ENCODE measurements around the gene P4HTM. TPM values are rescaled to one million over a fixed set of nuclear protein-coding genes. Genes with fewer than 3 reads are reported as not detected.

Gene P4HTM
- total RNA-seq, 2 experiments from 2014 or later: 45.3 to 47.6 TPM

DNA sequence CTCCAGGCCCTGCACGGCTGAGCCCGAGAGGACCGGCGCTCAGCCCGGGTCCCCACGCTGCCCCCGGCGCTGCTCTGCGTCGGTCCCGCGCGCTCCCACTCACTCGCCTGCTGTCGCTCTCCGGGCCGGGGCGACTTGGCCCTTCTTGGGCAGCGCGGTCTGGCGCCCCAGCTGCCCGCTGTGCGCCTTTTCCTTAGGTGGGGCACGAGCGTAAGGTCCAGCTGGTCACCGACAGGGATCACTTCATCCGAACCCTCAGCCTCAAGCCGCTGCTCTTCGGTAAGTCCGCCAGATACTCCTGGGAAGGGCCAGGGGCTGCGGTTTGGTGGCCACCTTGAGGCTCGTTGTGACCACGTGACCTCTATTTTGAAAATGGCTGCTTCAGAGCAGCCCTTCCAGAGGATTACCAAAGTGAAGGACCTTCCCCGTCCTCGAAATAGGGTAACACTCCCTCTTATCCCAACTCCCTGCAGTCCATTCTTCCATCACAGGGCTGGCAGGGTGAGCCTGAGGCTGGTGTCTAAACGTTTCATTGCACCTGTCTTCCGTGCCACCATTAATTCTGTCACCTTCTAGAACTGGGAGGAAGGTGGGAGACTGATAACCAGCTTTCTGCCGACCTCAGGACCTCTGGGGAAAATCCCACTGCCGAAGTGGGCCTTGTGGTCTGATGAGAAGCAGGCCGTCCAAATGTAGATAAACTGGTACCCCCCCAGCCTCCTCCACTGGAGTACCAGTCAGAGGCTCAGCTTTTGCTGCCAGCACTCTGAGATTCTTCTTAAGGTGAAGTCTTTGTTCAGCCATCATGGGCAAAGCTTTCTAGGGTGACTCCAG, 812 bp downstream of the P4HTM start:
- Mint-ChIP-seq H3K4me3 (peak overlapping the region; percentile 91), H3K4me1 (peaks cover 58% of the 10 kb centered on the region), H3K9me3 (no peaks in the 10 kb centered on the region), H3K36me3 (ENCODE audit: low read depth) (peaks cover 21% of the 10 kb centered on the region), H3K27ac (peak overlapping the region; percentile 95), H3K27me3 (no peaks in the 10 kb centered on the region)
- ChIA-PET POLR2A (interaction anchor here (0.7 to 1.3 kb wide), 2 partner anchors 17 to 31 kb away, joined by 3 to 5 read pairs; partner anchors contain the start of gene NDUFAF3), CTCF (interaction anchor here (1.8 to 3.5 kb wide), 4 partner anchors 13 to 31 kb away, joined by 4 to 23 read pairs (median 10); partner anchors contain the start of genes NDUFAF3 and WDR6)
- peak; percentile 48 for DNase-seq

GRCh38 chr3:48991851-48992545, 2.0 kb downstream of the P4HTM start:
- H3K27me3 Mint-ChIP-seq: no peaks in the 10 kb centered on the region
- no peak for DNase-seq
- peak overlapping the region; percentile 91 for H3K4me3 Mint-ChIP-seq
- peak overlapping the region; percentile 75 for H3K27ac Mint-ChIP-seq
- peaks cover 54% of the 10 kb centered on the region for H3K4me1 Mint-ChIP-seq
- H3K36me3 Mint-ChIP-seq (ENCODE audit: low read depth): peaks cover 21% of the 10 kb centered on the region
- CTCF ChIA-PET: interaction anchor here (1.8 to 3.5 kb wide), 3 partner anchors 12 to 30 kb away, joined by 4 to 23 read pairs (median 14); partner anchors contain the start of genes NDUFAF3 and WDR6
- H3K9me3 Mint-ChIP-seq: no peaks in the 10 kb centered on the region
- POLR2A ChIA-PET: interaction anchor here (0.5 to 1.3 kb wide), 2 partner anchors 30 to 100 kb away, joined by 5 read pairs; partner anchors contain the start of gene NDUFAF3

- H3K4me1 Mint-ChIP-seq: peaks cover 45% of the 10 kb centered on the region
- no peak overlapping the region for H3K4me3 Mint-ChIP-seq
- no peaks in the 10 kb centered on the region for H3K9me3 Mint-ChIP-seq
- H3K27ac Mint-ChIP-seq: no peak overlapping the region
- ChIA-PET CTCF (interaction anchor here (0.6 to 2.3 kb wide), 2 partner anchors 13 to 83 kb away, joined by 3 to 8 read pairs; partner anchors contain the start of gene WDR6), POLR2A (no interaction called here)
- peaks cover 19% of the 10 kb centered on the region for H3K36me3 Mint-ChIP-seq (ENCODE audit: low read depth)
- no peak for DNase-seq
- H3K27me3 Mint-ChIP-seq: no peaks in the 10 kb centered on the region
Measured at GRCh38 chr3:48993834-48994233, 3.8 kb downstream of the P4HTM start.

DNA sequence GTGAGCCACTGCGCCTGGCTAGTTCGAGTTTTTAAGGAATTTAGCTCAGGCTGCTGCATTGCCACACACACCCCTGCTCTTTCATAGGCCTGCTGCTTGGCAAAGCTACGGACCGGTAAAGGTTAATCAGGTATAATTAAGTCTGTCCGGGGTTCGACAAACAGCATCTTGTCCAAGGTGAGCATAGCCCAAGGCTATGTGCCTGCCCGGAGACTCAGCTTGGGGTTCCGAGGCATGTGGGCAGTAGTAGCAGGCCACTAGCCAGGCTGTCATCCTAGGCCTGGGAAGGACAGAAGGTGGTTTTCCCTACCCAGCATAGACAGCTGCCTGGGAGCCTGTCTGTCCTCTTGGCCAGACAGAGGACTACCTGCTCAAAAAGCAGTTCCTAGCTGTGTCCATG, 6.6 kb downstream of the P4HTM start:
- Mint-ChIP-seq H3K27me3 (no peaks in the 10 kb centered on the region), H3K27ac (no peak overlapping the region), H3K4me3 (no peak overlapping the region), H3K36me3 (ENCODE audit: low read depth) (peaks cover 13% of the 10 kb centered on the region), H3K4me1 (peaks cover 25% of the 10 kb centered on the region), H3K9me3 (no peaks in the 10 kb centered on the region)
- POLR2A ChIA-PET: interaction anchor here (0.5 kb wide), 1 partner anchor 179 kb away, joined by 3 read pairs; no protein-coding TSS in a partner anchor
- CTCF ChIA-PET: interaction anchor here (1.2 to 1.6 kb wide), 2 partner anchors 9 to 10 kb away, joined by 5 to 7 read pairs; partner anchors contain the start of gene WDR6
- no peak for DNase-seq

DNA sequence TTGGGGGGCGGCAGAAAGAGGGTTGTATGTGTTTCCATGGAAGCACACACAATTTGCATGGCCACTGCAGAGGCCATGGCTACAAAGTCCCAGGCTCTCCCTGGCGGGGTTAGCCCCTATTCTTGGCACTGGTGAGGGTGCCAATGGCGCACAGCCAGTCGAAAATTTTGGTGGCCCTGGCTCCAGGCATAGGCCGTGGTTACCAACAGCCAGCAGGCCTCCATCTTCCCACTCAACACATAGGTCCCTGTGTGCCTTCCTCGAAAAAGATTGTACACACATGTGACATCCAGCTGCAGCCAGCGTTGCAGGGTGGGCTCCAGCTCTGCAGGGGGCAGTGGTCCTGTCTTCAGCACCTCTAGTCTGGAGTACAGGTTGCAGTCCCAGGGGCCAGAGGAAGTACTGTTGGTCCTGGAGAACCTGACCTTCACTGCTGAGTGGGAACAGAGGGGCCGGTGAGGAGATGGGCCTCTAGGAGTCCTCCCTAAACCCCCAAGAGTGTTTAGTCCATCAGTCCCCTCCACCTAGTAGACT, 7.1 kb downstream of the P4HTM start:
- H3K36me3 Mint-ChIP-seq (ENCODE audit: low read depth): peaks cover 8% of the 10 kb centered on the region
- H3K27me3 Mint-ChIP-seq: no peaks in the 10 kb centered on the region
- ChIA-PET CTCF (interaction anchor here (1.2 to 1.6 kb wide), 2 partner anchors 9 to 10 kb away, joined by 5 to 7 read pairs; partner anchors contain the start of gene WDR6), POLR2A (no interaction called here)
- H3K27ac Mint-ChIP-seq: no peak overlapping the region
- no peaks in the 10 kb centered on the region for H3K9me3 Mint-ChIP-seq
- DNase-seq: no peak
- no peak overlapping the region for H3K4me3 Mint-ChIP-seq
- peaks cover 23% of the 10 kb centered on the region for H3K4me1 Mint-ChIP-seq

DNA sequence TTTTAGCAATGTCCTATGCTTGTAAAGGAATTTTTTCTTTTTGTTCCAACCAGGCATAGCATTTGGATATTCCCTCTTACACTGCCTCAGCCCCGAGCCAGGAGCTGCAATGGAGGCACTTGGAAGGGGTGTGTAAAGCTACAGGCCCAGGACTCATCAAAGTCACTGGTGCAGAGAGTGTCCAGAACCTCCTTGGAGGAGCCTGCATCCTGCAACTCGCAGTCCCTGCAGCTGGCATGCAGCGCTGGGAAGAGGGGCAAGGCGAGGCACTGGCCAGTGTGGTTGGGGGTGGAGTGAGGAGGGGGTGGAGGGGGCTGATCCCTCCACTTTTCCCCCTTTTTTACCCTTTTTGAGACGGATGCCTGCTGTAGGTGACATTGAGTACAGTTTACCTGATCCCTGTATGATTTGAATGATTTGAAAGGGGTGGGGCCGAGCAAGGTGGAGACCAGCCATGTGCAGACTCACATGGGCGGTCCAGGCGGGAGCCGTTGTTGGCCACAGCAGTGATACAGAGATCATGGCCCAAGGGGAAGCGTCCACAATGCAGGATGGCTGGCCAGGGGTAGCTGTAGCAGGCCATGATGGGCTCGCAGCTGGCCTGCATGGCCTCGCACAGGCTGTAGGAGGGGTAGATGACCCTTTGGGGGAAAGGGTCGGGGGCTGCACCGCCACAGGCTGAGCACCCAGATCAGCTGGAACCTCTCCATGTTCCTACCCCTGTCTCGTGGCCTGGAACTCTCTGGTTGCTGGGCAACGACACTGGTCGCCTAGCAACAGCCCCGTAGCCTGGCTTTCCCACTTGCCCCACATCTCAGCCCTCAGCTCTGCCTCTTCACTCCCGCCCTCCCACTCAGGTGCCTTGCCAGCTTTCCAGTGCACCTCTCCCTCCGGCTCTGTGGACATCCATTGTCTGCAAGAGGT, 7.9 kb downstream of the P4HTM start:
- ChIA-PET POLR2A (no interaction called here), CTCF (interaction anchor here (0.5 kb wide), 1 partner anchor 482 kb away, joined by 4 read pairs; no protein-coding TSS in a partner anchor)
- H3K4me1 Mint-ChIP-seq: peaks cover 29% of the 10 kb centered on the region
- no peak for DNase-seq
- no peak overlapping the region for H3K27ac Mint-ChIP-seq
- no peaks in the 10 kb centered on the region for H3K9me3 Mint-ChIP-seq
- H3K27me3 Mint-ChIP-seq: no peaks in the 10 kb centered on the region
- H3K4me3 Mint-ChIP-seq: no peak overlapping the region
- H3K36me3 Mint-ChIP-seq (ENCODE audit: low read depth): peaks cover 8% of the 10 kb centered on the region

GRCh38 chr3:48999085-48999858, 9.2 kb downstream of the P4HTM start:
- DNase-seq: no peak
- CTCF ChIA-PET: interaction anchor here (0.6 kb wide), 1 partner anchor 964 kb away, joined by 3 read pairs; no protein-coding TSS in a partner anchor
- peak overlapping the region; percentile 72 for H3K27ac Mint-ChIP-seq
- H3K27me3 Mint-ChIP-seq: no peaks in the 10 kb centered on the region
- H3K4me3 Mint-ChIP-seq: no peak overlapping the region
- peaks cover 18% of the 10 kb centered on the region for H3K4me1 Mint-ChIP-seq
- H3K36me3 Mint-ChIP-seq (ENCODE audit: low read depth): peaks cover 6% of the 10 kb centered on the region
- POLR2A ChIA-PET: no interaction called here
- H3K9me3 Mint-ChIP-seq: no peaks in the 10 kb centered on the region

- ChIA-PET CTCF (interaction anchor here (0.6 to 1.6 kb wide), 4 partner anchors 21 to 131 kb away, joined by 3 to 4 read pairs (median 4); partner anchors contain the start of genes ARIH2 and NDUFAF3), POLR2A (no interaction called here)
- Mint-ChIP-seq H3K9me3 (no peaks in the 10 kb centered on the region), H3K27me3 (no peaks in the 10 kb centered on the region), H3K36me3 (ENCODE audit: low read depth) (no peaks in the 10 kb centered on the region), H3K4me1 (peaks cover 10% of the 10 kb centered on the region), H3K27ac (no peak overlapping the region), H3K4me3 (no peak overlapping the region)
- no peak for DNase-seq
Measured at GRCh38 chr3:49001155-49001554, 11.1 kb downstream of the P4HTM start.

DNA sequence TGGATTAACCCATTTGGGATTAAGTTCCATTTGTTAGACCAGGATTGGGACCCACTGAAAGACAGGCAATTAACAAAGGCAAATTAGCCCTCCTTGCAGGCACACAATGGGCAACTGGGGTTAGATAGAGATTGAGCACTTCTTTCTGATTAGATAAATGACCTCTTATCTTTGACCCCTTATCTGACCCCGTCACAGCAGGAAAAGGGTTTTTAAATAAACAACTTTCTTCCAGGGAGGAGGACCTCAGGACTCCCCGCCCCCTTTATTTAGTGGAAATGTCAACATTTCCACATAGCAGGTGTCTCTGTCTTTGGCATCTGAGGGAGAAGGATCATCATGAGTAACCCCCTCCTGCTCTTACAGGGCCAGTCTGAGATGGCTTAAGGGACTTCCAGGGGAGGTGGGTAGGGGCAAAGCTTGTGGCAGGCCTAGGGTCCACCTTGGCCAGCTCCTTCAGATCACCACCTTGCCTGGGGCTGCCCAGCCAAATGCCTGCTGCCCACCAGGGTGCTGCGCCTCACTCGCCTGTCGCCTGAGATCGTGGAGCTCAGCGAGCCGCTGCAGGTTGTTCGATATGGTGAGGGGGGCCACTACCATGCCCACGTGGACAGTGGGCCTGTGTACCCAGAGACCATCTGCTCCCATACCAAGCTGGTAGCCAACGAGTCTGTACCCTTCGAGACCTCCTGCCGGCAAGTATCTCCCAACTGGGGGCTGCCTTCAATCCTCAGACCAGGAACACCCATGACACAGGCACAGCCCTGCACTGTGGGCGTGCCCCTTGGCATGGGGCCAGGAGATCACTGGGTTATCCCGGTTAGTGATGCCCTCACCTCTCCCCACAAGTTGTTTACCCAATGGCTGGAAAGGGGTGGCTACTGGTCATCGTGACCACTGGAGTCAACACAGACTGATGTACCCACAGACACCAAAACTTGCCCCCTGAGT, 14.6 kb downstream of the P4HTM start:
- H3K4me3 Mint-ChIP-seq: no peak overlapping the region
- POLR2A ChIA-PET: no interaction called here

GRCh38 chr3:49005303-49005680, 15.3 kb downstream of the P4HTM start:
- Mint-ChIP-seq H3K4me1 (peaks cover 38% of the 10 kb centered on the region), H3K9me3 (no peaks in the 10 kb centered on the region), H3K4me3 (no peak overlapping the region), H3K27ac (no peak overlapping the region), H3K27me3 (no peaks in the 10 kb centered on the region), H3K36me3 (ENCODE audit: low read depth) (peaks cover 2% of the 10 kb centered on the region)
- POLR2A ChIA-PET: no interaction called here
- CTCF ChIA-PET: interaction anchor here (2.2 to 4.6 kb wide), 3 partner anchors 14 to 18 kb away, joined by 9 to 33 read pairs (median 14); partner anchors contain the start of gene NDUFAF3
- DNase-seq: no peak

More for the DNA sequence above, 14.6 kb downstream of the P4HTM start:
- no peak for DNase-seq
- Mint-ChIP-seq H3K4me1 (peaks cover 38% of the 10 kb centered on the region), H3K27me3 (no peaks in the 10 kb centered on the region), H3K27ac (peak overlapping the region; percentile 13), H3K36me3 (ENCODE audit: low read depth) (peaks cover 2% of the 10 kb centered on the region), H3K9me3 (no peaks in the 10 kb centered on the region)
- CTCF ChIA-PET: interaction anchor here (0.6 to 4.6 kb wide), 5 partner anchors 13 to 19 kb away, joined by 3 to 33 read pairs (median 9); partner anchors contain the start of gene NDUFAF3

All from activated CD4-positive, alpha-beta T cell treated with anti-CD3 and anti-CD28 coated beads, Interleukin-2, amount 10 ng/mL, durations not matched to agents 7 days and 5 days (primary cell).